ENCODE data around the gene CSPG4.
"Not testable (repeated sequence)": the region's sequence is repeated elsewhere in the genome, so short reads cannot be mapped to it uniquely, and the experiment has no call there.

CSPG4 gene

GRCh38 chr15:75723847-75724660 is 11.4 kb upstream of the CSPG4 start:
- peak; percentile 35 for DNase-seq (ENCODE audit: low read depth)

GRCh38 chr15:75723171-75723846 is 10.7 kb upstream of the CSPG4 start:
- no peak for DNase-seq (ENCODE audit: low read depth)

GRCh38 chr15:75721923-75722870 is 9.5 kb upstream of the CSPG4 start:
- no peak for DNase-seq (ENCODE audit: low read depth)

- DNase-seq (ENCODE audit: low read depth): no peak
Observed at GRCh38 chr15:75721480-75721922, 8.9 kb upstream of the CSPG4 start.

- no peak for DNase-seq (ENCODE audit: low read depth)
Observed at GRCh38 chr15:75720787-75721479, 8.3 kb upstream of the CSPG4 start.

GRCh38 chr15:75720297-75720696 is 7.6 kb upstream of the CSPG4 start:
- no peak for DNase-seq (ENCODE audit: low read depth)

- peak; percentile 49 for DNase-seq (ENCODE audit: low read depth)
Observed at GRCh38 chr15:75718328-75718727, 5.7 kb upstream of the CSPG4 start.

GRCh38 chr15:75717001-75717400 is 4.4 kb upstream of the CSPG4 start:
- not testable (repeated sequence) for DNase-seq (ENCODE audit: low read depth)

- DNase-seq (ENCODE audit: low read depth): not testable (repeated sequence)
Observed at GRCh38 chr15:75716249-75716950, 3.8 kb upstream of the CSPG4 start.

- not testable (repeated sequence) for DNase-seq (ENCODE audit: low read depth)
Observed at GRCh38 chr15:75715312-75715832, 2.7 kb upstream of the CSPG4 start.

GRCh38 chr15:75714195-75714594 is 1.5 kb upstream of the CSPG4 start:
- DNase-seq (ENCODE audit: low read depth): no peak

GRCh38 chr15:75713338-75713895 is 769 bp upstream of the CSPG4 start:
- DNase-seq (ENCODE audit: low read depth): no peak

GRCh38 chr15:75711495-75711894 is 1.2 kb downstream of the CSPG4 start:
- not testable (repeated sequence) for DNase-seq (ENCODE audit: low read depth)

- DNase-seq (ENCODE audit: low read depth): not testable (repeated sequence)
Observed at GRCh38 chr15:75710874-75711273, 1.8 kb downstream of the CSPG4 start.

GRCh38 chr15:75709458-75709857 is 3.2 kb downstream of the CSPG4 start:
- DNase-seq (ENCODE audit: low read depth): not testable (repeated sequence)

- DNase-seq (ENCODE audit: low read depth): no peak
Observed at GRCh38 chr15:75706682-75706954, 6.0 kb downstream of the CSPG4 start.

GRCh38 chr15:75705854-75706681 is 6.6 kb downstream of the CSPG4 start:
- no peak for DNase-seq (ENCODE audit: low read depth)

- not testable (repeated sequence) for DNase-seq (ENCODE audit: low read depth)
Observed at GRCh38 chr15:75705375-75705774, 7.3 kb downstream of the CSPG4 start.

GRCh38 chr15:75704618-75705017 is 8.0 kb downstream of the CSPG4 start:
- DNase-seq (ENCODE audit: low read depth): no peak

GRCh38 chr15:75704263-75704615 is 8.4 kb downstream of the CSPG4 start:
- no peak for DNase-seq (ENCODE audit: low read depth)

Data from HS-5 (cell line).